Cardiac muscle cell (in vitro differentiated cells and primary cell): ENCODE measurements around the gene AKIRIN1. TPM values are rescaled to one million over a fixed set of nuclear protein-coding genes. Genes with fewer than 3 reads are reported as not detected.

ENCODE experiments used
- DNase-seq, 2 donors: peaks; one replicate each; pipeline versions ENCODE4 v3.0.0 to v3.0.0-alpha.2; 2010 to 2017; ENCODE audit warnings: low read depth in 1 of 2, low spot score in 1 of 2
- H3K27ac ChIP-seq: fragments of 200-600 bp; sonication (generic); 2 replicates; pipeline ENCODE4 v1.5.1; 2016
- H3K27me3 ChIP-seq: fragments of 200-600 bp; sonication (generic); 2 replicates; pipeline ENCODE4 v1.6.0; 2016; ENCODE audit warnings: control low read depth
- H3K36me3 ChIP-seq: fragments of 200-600 bp; sonication (generic); 2 replicates; pipeline ENCODE4 v1.5.1; 2016; ENCODE audit warnings: control low read depth
- H3K4me1 ChIP-seq: fragments of 200-600 bp; sonication (generic); 2 replicates; pipeline ENCODE4 v1.8.1; 2017; ENCODE audit warnings: low read depth, mild to moderate bottlenecking, mixed run types
- H3K4me3 ChIP-seq: fragments of 200-600 bp; sonication (generic); 2 replicates; pipeline ENCODE4 v1.5.1; 2016; ENCODE audit warnings: mild to moderate bottlenecking
- H3K9me3 ChIP-seq: fragments of 200-600 bp; sonication (generic); 2 replicates; pipeline ENCODE4 v1.5.1; 2017; ENCODE audit warnings: low read depth, mild to moderate bottlenecking, control low read depth
- CTCF ChIP-seq: IDR thresholded peaks from 2 replicates; pipeline ENCODE4 v1.5.1; 2012; ENCODE audit warnings: low read depth, mild to moderate bottlenecking, low read length
- polyA plus RNA-seq: library from polyadenylated mRNA; unstranded; fragments of >200 nt; fragmentation: Nextera tagmentation; extraction: Ambion mirVana; gene quantifications from 2 replicates; pipeline ENCODE4 v1.2.1, GENCODE V29; 2016
- total RNA-seq: library from RNA; depleted of rRNA; stranded (reverse); fragments of >200 nt; gene quantifications from 2 replicates; pipeline ENCODE4 v1.2.3, GENCODE V29; 2016

Gene AKIRIN1
- total and polyA plus RNA-seq, 2 experiments from 2014 or later: 93.6 to 124 TPM

GRCh38 chr1:39044762-39045161 is 53.7 kb downstream of the AKIRIN1 start:
- Histone ChIP-seq H3K27me3 (no peaks in the 10 kb centered on the region), H3K27ac (no peak overlapping the region), H3K9me3 (no peaks in the 10 kb centered on the region), H3K4me1 (peaks cover 16% of the 10 kb centered on the region), H3K36me3 (peaks cover 6% of the 10 kb centered on the region), H3K4me3 (no peak overlapping the region)
- no peak for DNase-seq
- TF ChIP-seq CTCF: no peak

- H3K36me3 ChIP-seq: peaks cover 6% of the 10 kb centered on the region
- DNase-seq: no peak
- no peak overlapping the region for H3K27ac ChIP-seq
- no peaks in the 10 kb centered on the region for H3K27me3 ChIP-seq
- no peak for TF ChIP-seq CTCF
- peaks cover 16% of the 10 kb centered on the region for H3K4me1 ChIP-seq
- H3K9me3 ChIP-seq: no peaks in the 10 kb centered on the region
- H3K4me3 ChIP-seq: no peak overlapping the region
These were observed 54.2 kb downstream of the AKIRIN1 start for GRCh38 chr1:39045231-39045630.

- Histone ChIP-seq H3K4me3 (no peak overlapping the region), H3K36me3 (peaks cover under 1% of the 10 kb centered on the region), H3K27me3 (no peaks in the 10 kb centered on the region), H3K27ac (peak overlapping the region; percentile 84), H3K4me1 (peaks cover 16% of the 10 kb centered on the region), H3K9me3 (no peaks in the 10 kb centered on the region)
- TF ChIP-seq CTCF: no peak
- peak; percentile 8 to 21 for DNase-seq
These were observed 55.6 kb downstream of the AKIRIN1 start for GRCh38 chr1:39046613-39047210.

- no peak overlapping the region for H3K4me3 ChIP-seq
- no peaks in the 10 kb centered on the region for H3K36me3 ChIP-seq
- no peaks in the 10 kb centered on the region for H3K27me3 ChIP-seq
- no peaks in the 10 kb centered on the region for H3K9me3 ChIP-seq
- H3K27ac ChIP-seq: peak overlapping the region; percentile 84
- H3K4me1 ChIP-seq: peaks cover 16% of the 10 kb centered on the region
- DNase-seq: peak; percentile 12 to 95
- TF ChIP-seq CTCF: no peak
These were observed 56.5 kb downstream of the AKIRIN1 start for GRCh38 chr1:39047374-39048229.

GRCh38 chr1:39048745-39049370 is 57.8 kb downstream of the AKIRIN1 start:
- Histone ChIP-seq H3K27ac (no peak overlapping the region), H3K27me3 (no peaks in the 10 kb centered on the region), H3K9me3 (no peaks in the 10 kb centered on the region), H3K36me3 (no peaks in the 10 kb centered on the region), H3K4me1 (peaks cover 16% of the 10 kb centered on the region), H3K4me3 (no peak overlapping the region)
- peak in 1 of 2 donors; percentile 36 for DNase-seq
- TF ChIP-seq CTCF: no peak
